ENCODE results near the gene ASS1. TPM values are rescaled to one million over a fixed set of nuclear protein-coding genes. Genes with fewer than 3 reads are reported as not detected.

Gene ASS1
- total RNA-seq, 1 experiment from 2014 or later, result 299 TPM

DNA sequence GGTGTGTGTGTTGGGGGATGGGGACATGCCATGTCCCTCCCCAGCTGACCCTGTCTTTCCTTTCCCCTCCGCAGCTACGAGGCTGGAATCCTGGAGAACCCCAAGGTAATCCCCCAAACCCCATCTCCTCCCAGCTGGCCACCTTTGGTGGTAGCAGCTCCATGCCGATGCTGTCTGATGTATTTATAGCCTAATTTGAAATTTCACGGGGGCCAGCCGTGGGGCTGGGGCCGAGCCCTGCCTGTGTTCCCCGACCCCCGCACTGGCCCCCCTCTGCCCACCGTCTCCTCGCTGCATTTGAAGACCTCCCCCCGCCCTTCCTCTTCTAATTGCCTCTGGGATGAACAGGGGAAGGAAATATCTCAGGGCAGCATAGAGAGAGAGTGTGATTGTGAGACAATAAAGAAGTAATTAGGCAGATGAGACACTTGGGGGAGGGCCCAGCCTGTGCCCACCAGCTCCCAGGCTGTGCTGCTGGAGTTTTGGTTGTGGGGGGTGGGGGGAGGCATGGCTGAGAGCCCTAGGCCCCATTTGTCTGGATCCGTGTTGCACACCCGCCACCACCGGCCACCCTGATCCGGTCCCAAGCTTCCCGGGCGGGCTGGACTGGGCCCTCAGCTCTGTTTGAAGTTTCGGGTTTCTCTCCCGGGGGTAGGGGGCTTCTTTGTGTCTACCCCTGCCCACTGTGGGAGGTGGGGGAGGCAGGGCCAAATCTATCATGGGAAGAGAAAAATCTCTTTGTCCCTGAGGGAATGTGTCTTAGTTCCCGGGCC lies 26.8 kb downstream of the ASS1 start:
- ChIA-PET CTCF (interaction anchor here (1.0 to 1.4 kb wide), 3 partner anchors 10 to 71 kb away, joined by 3 to 4 read pairs (median 3); no protein-coding TSS in a partner anchor), POLR2A (interaction anchor here (0.5 kb wide), 1 partner anchor 22 kb away, joined by 4 read pairs; no protein-coding TSS in a partner anchor)
- intact Hi-C loops (cut with micrococcal nuclease), result no loop called here
- DNase-seq (ENCODE audit: unreplicated experiment), result no peak
- BruUV-seq (replicated peaks), result no TSS peak
- H3K36me3 Mint-ChIP-seq (ENCODE audit: insufficient read depth, unreplicated experiment), result peaks cover 63% of the 10 kb centered on the region
- H3K4me3 Mint-ChIP-seq (ENCODE audit: unreplicated experiment), result no peak overlapping the region
- no peak overlapping the region for H3K27ac Mint-ChIP-seq (ENCODE audit: low read depth, unreplicated experiment)
- H3K4me1 Mint-ChIP-seq (ENCODE audit: insufficient read depth, unreplicated experiment), result no peaks in the 10 kb centered on the region
- H3K9me3 Mint-ChIP-seq (ENCODE audit: unreplicated experiment), result no peaks in the 10 kb centered on the region
- TF ChIP-seq, protein P1, sequence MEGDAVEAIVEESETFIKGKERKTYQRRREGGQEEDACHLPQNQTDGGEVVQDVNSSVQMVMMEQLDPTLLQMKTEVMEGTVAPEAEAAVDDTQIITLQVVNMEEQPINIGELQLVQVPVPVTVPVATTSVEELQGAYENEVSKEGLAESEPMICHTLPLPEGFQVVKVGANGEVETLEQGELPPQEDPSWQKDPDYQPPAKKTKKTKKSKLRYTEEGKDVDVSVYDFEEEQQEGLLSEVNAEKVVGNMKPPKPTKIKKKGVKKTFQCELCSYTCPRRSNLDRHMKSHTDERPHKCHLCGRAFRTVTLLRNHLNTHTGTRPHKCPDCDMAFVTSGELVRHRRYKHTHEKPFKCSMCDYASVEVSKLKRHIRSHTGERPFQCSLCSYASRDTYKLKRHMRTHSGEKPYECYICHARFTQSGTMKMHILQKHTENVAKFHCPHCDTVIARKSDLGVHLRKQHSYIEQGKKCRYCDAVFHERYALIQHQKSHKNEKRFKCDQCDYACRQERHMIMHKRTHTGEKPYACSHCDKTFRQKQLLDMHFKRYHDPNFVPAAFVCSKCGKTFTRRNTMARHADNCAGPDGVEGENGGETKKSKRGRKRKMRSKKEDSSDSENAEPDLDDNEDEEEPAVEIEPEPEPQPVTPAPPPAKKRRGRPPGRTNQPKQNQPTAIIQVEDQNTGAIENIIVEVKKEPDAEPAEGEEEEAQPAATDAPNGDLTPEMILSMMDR (IDR thresholded peaks at IDR 0.05; ENCODE audit: unreplicated experiment), result no peak
- H3K27me3 Mint-ChIP-seq (ENCODE audit: insufficient read depth, unreplicated experiment), result no peaks in the 10 kb centered on the region

DNA sequence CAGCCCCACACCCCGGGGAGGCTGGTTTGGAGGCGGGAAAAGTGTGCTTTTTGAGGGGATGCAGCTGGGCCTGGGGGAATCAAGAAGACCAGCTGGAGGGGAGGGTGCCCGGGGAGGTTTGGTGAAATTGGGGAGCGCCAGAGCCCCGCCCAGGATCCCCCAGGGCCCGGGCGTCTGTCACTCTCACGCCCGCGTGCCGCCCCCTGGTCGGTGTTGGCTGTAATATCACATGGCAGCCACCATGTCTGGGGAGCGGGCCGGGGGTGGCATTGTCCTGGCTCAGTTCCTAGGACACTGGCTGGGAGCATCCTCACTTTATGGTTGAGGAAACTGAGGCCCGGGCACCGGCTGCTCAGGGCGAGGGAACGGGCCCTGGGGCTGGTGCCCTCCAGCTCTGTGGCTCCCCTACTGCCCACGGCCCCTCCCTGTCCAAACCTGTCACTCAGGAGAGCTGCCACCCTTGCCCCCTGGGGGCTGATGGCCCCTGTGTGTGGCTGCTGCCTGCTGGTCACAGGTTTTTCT lies 27.5 kb downstream of the ASS1 start:
- Mint-ChIP-seq H3K36me3 (ENCODE audit: insufficient read depth, unreplicated experiment) (peaks cover 67% of the 10 kb centered on the region), H3K9me3 (ENCODE audit: unreplicated experiment) (no peaks in the 10 kb centered on the region), H3K4me3 (ENCODE audit: unreplicated experiment) (no peak overlapping the region), H3K27me3 (ENCODE audit: insufficient read depth, unreplicated experiment) (no peaks in the 10 kb centered on the region), H3K4me1 (ENCODE audit: insufficient read depth, unreplicated experiment) (no peaks in the 10 kb centered on the region), H3K27ac (ENCODE audit: low read depth, unreplicated experiment) (no peak overlapping the region)
- POLR2A ChIA-PET, result no interaction called here
- DNase-seq (ENCODE audit: unreplicated experiment), result no peak
- CTCF ChIA-PET, result interaction anchor here (1.0 to 1.4 kb wide), 3 partner anchors 11 to 70 kb away, joined by 3 to 4 read pairs (median 3); no protein-coding TSS in a partner anchor
- BruUV-seq (replicated peaks), result no TSS peak
- intact Hi-C loops (cut with micrococcal nuclease), result no loop called here
- TF ChIP-seq, protein P1 (IDR thresholded peaks at IDR 0.05; ENCODE audit: unreplicated experiment), result no peak

DNA sequence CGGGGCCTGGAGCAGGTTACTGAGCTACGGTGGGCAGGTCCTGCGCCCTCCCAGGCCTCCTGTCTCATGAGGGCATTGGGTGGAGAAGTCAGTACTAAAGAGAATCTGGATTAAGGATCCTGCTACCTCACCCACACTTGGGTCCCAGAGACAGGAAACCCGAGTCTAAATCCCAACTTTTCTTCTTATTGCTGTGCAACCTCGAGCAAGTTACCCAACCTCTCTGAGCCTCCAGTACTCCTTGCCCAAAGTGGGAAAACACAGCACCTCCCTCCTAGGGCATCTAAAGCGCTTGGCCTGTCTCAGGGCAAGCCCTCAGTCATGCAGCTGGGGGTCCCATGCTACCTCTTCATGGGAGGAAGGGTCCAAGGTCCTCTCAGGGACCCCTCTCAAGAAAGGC lies 28.2 kb downstream of the ASS1 start:
- no TSS peak for BruUV-seq (replicated peaks)
- intact Hi-C loops (cut with micrococcal nuclease), result no loop called here
- H3K36me3 Mint-ChIP-seq (ENCODE audit: insufficient read depth, unreplicated experiment), result peaks cover 69% of the 10 kb centered on the region
- H3K4me3 Mint-ChIP-seq (ENCODE audit: unreplicated experiment), result no peak overlapping the region
- TF ChIP-seq, protein P1 (IDR thresholded peaks at IDR 0.05; ENCODE audit: unreplicated experiment), result no peak
- no peaks in the 10 kb centered on the region for H3K9me3 Mint-ChIP-seq (ENCODE audit: unreplicated experiment)
- CTCF ChIA-PET, result interaction anchor here (1.1 kb wide), 1 partner anchor 12 kb away, joined by 3 read pairs; no protein-coding TSS in a partner anchor
- H3K4me1 Mint-ChIP-seq (ENCODE audit: insufficient read depth, unreplicated experiment), result no peaks in the 10 kb centered on the region
- DNase-seq (ENCODE audit: unreplicated experiment), result no peak
- H3K27ac Mint-ChIP-seq (ENCODE audit: low read depth, unreplicated experiment), result no peak overlapping the region
- POLR2A ChIA-PET, result interaction anchor here (0.6 kb wide), 1 partner anchor 141 kb away, joined by 4 read pairs; no protein-coding TSS in a partner anchor
- no peaks in the 10 kb centered on the region for H3K27me3 Mint-ChIP-seq (ENCODE audit: insufficient read depth, unreplicated experiment)

DNA sequence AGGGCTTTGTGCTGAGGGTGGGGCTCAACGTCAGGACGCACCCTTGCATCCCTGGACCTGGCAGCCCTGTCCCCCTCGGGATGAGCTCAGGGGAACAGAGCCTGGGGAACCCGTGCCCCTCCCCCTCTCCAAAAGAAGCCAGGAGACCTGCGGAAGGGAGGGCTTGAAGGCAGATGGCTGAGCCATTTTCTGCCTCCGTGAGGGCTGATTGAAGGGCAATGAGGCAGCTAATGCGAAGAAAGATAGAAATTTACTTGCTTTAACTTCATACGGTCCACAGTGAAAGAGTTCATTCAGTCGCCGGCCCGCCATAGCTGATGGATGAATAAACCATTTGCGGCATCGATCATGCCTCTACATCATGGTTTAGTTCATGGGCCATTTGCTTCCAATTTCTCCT lies 28.8 kb downstream of the ASS1 start:
- no TSS peak for BruUV-seq (replicated peaks)
- TF ChIP-seq, protein P1 (IDR thresholded peaks at IDR 0.05; ENCODE audit: unreplicated experiment), result no peak
- ChIA-PET POLR2A (interaction anchor here (0.6 kb wide), 1 partner anchor 140 kb away, joined by 4 read pairs; no protein-coding TSS in a partner anchor), CTCF (no interaction called here)
- H3K4me1 Mint-ChIP-seq (ENCODE audit: insufficient read depth, unreplicated experiment), result no peaks in the 10 kb centered on the region
- H3K9me3 Mint-ChIP-seq (ENCODE audit: unreplicated experiment), result no peaks in the 10 kb centered on the region
- no peak for DNase-seq (ENCODE audit: unreplicated experiment)
- no peaks in the 10 kb centered on the region for H3K27me3 Mint-ChIP-seq (ENCODE audit: insufficient read depth, unreplicated experiment)
- H3K27ac Mint-ChIP-seq (ENCODE audit: low read depth, unreplicated experiment), result no peak overlapping the region
- H3K36me3 Mint-ChIP-seq (ENCODE audit: insufficient read depth, unreplicated experiment), result peaks cover 69% of the 10 kb centered on the region
- no peak overlapping the region for H3K4me3 Mint-ChIP-seq (ENCODE audit: unreplicated experiment)
- intact Hi-C loops (cut with micrococcal nuclease), result no loop called here

Data from MCF 10A (cell line).